GM18861 (cell line): ENCODE measurements around the gene ASF1B.
A peak's percentile ranks its signal among the peaks of the same experiment; 100 is the strongest.

Experiments
- ATAC-seq: cut with Tn5 transposase; IDR thresholded peaks from one replicate; pipeline ENCODE4 v1.9.1; 2021; ENCODE audit not compliant: unreplicated experiment

The ASF1B gene

GRCh38 chr19:14111486-14111885, 24.9 kb downstream of the ASF1B start:
- no peak for ATAC-seq

GRCh38 chr19:14110650-14111049, 25.7 kb downstream of the ASF1B start:
- ATAC-seq = no peak

- no peak for ATAC-seq
Observed at GRCh38 chr19:14107581-14108461, 28.6 kb downstream of the ASF1B start.

DNA sequence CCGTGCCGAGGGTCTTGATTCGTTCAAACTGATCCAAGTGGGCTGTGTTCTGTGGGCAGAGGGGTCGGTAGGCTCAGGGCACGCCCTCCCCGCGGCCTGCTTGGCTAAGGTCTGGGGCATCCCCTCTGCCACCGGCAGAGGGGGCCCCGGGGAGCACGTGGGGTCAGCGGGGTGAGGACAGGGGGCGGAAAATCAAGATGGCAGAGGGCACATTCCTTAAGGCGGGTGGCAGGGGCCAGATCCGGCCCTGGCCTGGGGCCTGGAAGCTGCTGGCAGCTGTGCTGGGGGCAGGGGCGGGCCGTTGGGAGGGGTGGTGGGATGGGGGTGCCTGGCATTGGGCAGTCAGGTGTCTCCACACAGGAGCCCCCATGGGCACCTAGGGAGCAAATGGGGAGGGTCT, 29.5 kb downstream of the ASF1B start:
- ATAC-seq = no peak

DNA sequence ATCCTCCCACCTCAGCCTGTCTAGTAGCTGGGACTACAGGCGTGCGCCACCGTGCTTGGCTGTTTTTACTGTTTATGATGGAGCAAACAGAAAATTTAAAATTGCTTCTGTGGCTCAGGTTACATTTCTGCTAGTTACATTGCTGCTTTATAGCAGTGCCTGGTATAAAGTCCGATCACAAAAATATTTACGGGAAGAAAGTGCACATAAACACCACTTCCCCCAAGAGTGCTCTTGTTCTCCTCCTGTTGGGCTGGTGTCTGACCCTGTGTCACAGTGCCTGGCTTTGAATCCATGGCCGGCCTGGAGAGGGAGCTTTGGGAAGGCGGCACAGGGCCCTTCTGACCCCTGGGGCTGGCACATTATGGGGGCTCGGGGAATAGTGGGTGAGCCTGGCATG, 30.7 kb downstream of the ASF1B start:
- no peak for ATAC-seq

DNA sequence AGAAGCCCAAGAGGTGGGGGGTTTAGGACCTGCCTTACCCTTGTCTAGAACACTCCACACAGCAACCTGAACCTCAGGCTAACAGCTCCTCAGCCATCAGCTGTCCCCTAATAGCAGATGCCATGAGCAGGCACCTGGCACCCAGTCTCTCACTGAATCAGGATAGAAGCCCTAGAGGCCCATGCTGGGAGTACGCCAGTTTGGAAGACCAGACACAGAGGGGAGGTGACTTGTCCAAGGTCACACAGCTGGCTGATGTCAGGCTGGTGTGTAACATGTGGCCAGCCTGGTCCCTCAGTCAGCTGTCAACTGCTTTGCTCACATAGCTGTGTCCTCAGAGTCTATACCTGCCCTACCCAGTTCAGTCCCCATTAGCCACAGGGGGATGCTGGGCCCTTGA, 33.1 kb downstream of the ASF1B start:
- ATAC-seq = no peak

- ATAC-seq = no peak
Observed at GRCh38 chr19:14102756-14103155, 33.6 kb downstream of the ASF1B start.

GRCh38 chr19:14102102-14102696, 34.2 kb downstream of the ASF1B start:
- ATAC-seq = no peak

GRCh38 chr19:14101003-14101545, 35.3 kb downstream of the ASF1B start:
- ATAC-seq = no peak

DNA sequence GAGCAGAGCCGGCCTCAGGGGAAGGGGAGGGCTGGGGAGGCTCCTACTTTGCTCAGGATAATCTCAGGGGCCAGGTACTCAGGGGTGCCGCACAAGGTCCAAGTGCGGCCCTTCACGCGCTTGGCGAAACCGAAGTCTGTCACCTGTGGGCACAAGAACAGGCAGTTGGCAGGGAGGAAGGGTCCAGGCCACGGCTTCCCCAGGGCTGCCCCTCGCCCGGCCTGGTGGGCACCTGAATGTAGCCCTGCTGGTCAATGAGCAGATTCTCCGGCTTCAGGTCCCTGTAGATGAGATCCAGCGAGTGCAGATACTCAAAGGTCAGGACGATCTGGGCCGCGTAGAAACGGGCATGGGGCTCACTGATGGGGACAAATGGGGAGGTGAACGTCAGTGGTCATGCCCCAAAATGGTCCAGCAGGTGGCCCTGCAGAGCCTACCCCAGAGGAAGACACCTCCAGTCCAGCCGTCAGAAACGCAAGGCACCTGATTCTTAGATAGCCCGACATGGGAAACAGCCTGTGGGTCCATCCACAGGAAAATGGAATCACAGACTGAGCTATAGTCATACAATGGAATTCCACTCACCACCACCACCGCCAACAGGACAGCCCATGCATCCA, 38.7 kb downstream of the ASF1B start:
- no peak for ATAC-seq

DNA sequence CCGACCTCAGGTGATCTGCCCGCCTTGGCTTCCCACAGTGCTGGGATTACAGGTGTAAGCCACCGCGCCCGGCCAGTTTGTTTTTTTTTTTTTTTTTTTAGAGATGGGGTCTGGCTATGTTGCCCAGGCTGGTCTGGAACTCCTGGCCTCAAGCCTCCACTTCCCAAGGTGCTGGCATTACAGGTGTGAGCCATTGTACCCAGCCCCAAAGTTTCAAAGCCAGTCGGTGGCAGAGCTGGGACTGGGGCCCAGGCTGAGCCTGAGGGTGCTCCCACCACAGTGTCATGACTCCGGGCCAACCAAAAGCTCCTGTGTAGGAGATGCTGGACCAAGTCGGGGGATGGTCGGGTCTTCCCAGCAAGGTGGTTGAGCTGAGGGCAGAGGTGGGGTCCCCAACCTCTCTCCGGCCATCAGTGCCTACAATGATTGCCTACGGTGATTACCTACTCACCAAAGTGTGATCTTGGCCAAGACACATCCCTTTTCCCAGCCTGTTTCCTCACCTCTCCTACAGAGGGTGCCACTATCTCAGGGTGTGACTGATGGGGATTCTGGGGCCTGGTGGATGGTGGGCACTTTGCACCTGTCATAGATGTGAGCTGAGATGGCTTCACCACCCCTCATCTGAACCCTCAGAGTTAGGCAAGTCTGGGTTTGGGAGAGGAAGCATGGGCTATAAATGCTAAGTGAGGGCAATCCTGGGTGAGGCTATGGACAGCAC, 40.0 kb downstream of the ASF1B start:
- ATAC-seq = no peak

- ATAC-seq = no peak
Observed at GRCh38 chr19:14094854-14095253, 41.5 kb downstream of the ASF1B start.

- no peak for ATAC-seq
Observed at GRCh38 chr19:14093117-14093823, 43.1 kb downstream of the ASF1B start.

DNA sequence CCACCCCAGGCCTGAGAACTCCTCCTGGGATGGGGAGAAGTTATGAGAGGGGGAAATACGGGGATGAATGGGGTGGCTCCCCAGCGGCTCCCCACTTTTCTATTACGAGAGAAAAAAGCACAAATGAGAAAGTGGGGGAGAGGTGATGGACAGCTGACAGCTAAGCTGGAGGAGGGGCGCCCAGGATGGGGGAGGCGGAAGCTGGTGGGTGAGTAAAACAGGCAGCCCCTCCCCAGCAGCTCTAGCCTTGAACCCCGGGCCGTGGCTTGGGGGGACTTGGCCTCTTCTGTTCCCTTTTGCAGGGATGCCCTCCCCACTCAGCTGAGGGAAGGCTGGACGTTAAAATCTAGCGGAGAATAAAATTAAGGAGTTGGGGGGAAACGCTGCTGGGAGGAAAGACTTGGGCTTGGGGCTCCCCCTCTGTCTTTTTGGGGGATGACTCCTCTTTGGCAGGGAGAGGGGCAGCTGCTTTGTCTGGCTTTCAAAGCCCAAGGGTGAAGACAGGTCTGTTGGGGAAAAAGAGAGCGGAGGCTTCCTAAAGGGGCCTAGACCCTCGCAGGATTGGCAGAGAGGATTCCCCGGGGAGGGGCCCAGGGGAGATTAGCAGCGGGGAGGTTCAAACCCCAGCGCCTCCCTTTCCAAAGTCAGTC, 44.5 kb downstream of the ASF1B start:
- ATAC-seq = peak; percentile 10

GRCh38 chr19:14091081-14091812, 45.1 kb downstream of the ASF1B start:
- peak; percentile 41 for ATAC-seq

DNA sequence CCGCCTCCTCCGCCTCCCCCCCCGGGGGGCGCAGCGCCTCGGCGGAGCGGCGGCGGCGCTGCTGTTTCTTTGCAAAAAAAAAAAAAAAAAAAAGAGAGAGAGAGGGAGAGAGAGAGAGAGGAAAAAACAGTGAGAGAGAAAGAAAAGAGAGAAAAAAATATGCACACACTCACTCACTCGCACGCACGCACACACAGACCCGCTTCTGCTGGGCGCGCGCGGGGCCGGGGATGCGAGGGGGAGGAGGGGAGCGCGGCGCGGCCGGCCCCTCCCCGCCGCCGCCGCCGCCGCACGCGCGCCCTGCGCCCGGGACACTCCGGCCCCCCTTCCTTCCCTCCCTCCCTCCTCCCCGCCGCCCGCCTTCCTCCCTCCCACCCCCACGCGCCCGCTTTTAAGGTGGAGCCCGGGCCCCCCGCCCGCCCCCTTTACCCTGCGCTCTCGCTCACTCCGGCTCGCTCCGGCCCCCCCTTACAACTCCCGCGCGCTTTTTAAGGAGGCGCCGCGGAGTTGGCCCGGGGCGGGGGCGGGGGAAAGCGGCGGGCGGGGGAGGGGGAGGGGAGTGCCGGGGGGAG, 45.8 kb downstream of the ASF1B start, which contains the start of gene SAMD1:
Gene SAMD1, minus strand, starts transcription at position 243 of the 572 bp plus-strand sequence.
- no peak for ATAC-seq

- no peak for ATAC-seq
Observed at GRCh38 chr19:14089662-14090508, 46.5 kb downstream of the ASF1B start.

GRCh38 chr19:14089412-14089661, 47.1 kb downstream of the ASF1B start:
- no peak for ATAC-seq
